HT1080 (cell line): ENCODE results near the gene OR2F2. TPM values are rescaled to one million over a fixed set of nuclear protein-coding genes. Genes with fewer than 3 reads are reported as not detected.
A peak's percentile ranks its signal among the peaks of the same experiment; 100 is the strongest.

Experiments
- DNase-seq: peaks from one replicate; pipeline ENCODE4 v3.0.0-alpha.2; 2015; ENCODE audit warnings: low read depth
- total RNA-seq: library from RNA; depleted of rRNA; stranded (reverse); fragments of >200 nt; shearing (Covaris generic); gene quantifications from 2 replicates; pipeline ENCODE4 v1.2.3, GENCODE V29; 2014

Gene OR2F2
- total RNA-seq, 1 experiment from 2014 or later: not detected

GRCh38 chr7:143913945-143914615, 21.0 kb upstream of the OR2F2 start:
- DNase-seq: no peak

GRCh38 chr7:143914938-143915652, 19.9 kb upstream of the OR2F2 start:
- no peak for DNase-seq

- DNase-seq: no peak
Observed at GRCh38 chr7:143924851-143925250, 10.2 kb upstream of the OR2F2 start.

GRCh38 chr7:143929224-143929920, 5.7 kb upstream of the OR2F2 start:
- peak; percentile 32 for DNase-seq

GRCh38 chr7:143931739-143932138, 3.3 kb upstream of the OR2F2 start:
- DNase-seq: no peak

GRCh38 chr7:143936087-143937009, 1.3 kb downstream of the OR2F2 start:
- DNase-seq: peak; percentile 15

- DNase-seq: no peak
Observed at GRCh38 chr7:143938379-143939243, 3.6 kb downstream of the OR2F2 start.

- no peak for DNase-seq
Observed at GRCh38 chr7:143945423-143945822, 10.4 kb downstream of the OR2F2 start.

- no peak for DNase-seq
Observed at GRCh38 chr7:143947111-143947510, 12.1 kb downstream of the OR2F2 start.

- no peak for DNase-seq
Observed at GRCh38 chr7:143948733-143949132, 13.7 kb downstream of the OR2F2 start.

GRCh38 chr7:143953421-143953820, 18.4 kb downstream of the OR2F2 start:
- no peak for DNase-seq

- no peak for DNase-seq
Observed at GRCh38 chr7:143954135-143954534, 19.1 kb downstream of the OR2F2 start.

GRCh38 chr7:143954544-143954943, 19.5 kb downstream of the OR2F2 start, which contains the start of gene OR2F1:
OR2F1 (plus strand) TSS chr7:143954844; CDS start chr7:143959971, 5,127 bp downstream.
- DNase-seq: no peak

- no peak for DNase-seq
Observed at GRCh38 chr7:143958781-143959180, 23.7 kb downstream of the OR2F2 start.

GRCh38 chr7:143960813-143961610, 26.0 kb downstream of the OR2F2 start:
- DNase-seq: no peak

- DNase-seq: no peak
Observed at GRCh38 chr7:143965280-143965679, 30.2 kb downstream of the OR2F2 start.

- DNase-seq: no peak
Observed at GRCh38 chr7:143967398-143967797, 32.4 kb downstream of the OR2F2 start.

GRCh38 chr7:143973870-143974416, 38.9 kb downstream of the OR2F2 start:
- DNase-seq: no peak

- DNase-seq: no peak
Observed at GRCh38 chr7:143974459-143974858, 39.4 kb downstream of the OR2F2 start.
